NCI-H460 (cell line): ENCODE data around the gene TLK2. TPM values are rescaled to one million over a fixed set of nuclear protein-coding genes. Genes with fewer than 3 reads are reported as not detected.
"Not testable (repeated sequence)": the region's sequence is repeated elsewhere in the genome, so short reads cannot be mapped to it uniquely, and the experiment has no call there.

ENCODE experiments used
- DNase-seq: peaks from one replicate; pipeline ENCODE4 v3.0.0-alpha.2; 2016; ENCODE audit warnings: low read depth; ENCODE audit errors: extremely low read depth
- total RNA-seq: library from RNA; depleted of rRNA; stranded (reverse); fragments of >200 nt; shearing (Covaris generic); gene quantifications from 2 replicates; pipeline ENCODE4 v1.2.3, GENCODE V29; 2014

Gene TLK2
- total RNA-seq, 1 experiment from 2014 or later, result 46.7 TPM

DNA sequence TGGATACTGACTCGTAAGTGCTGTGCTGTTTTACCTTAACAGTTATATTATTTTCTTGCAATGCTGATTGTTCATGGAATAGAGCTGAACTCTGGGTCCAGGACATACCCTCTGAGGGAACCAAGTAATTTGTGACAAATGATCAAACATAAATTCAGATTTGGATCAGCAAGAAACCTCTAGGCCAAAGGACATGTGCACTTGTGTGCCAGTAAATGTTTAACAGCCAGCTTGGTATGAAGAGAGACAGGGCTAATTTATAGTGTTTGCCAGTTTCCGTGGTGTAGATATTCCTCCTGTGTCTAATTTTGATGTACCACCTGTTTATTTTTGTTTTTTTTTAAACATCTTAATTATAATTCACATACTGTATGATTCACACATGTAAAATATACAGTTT is 118.0 kb downstream of the TLK2 start:
- DNase-seq, result no peak

DNA sequence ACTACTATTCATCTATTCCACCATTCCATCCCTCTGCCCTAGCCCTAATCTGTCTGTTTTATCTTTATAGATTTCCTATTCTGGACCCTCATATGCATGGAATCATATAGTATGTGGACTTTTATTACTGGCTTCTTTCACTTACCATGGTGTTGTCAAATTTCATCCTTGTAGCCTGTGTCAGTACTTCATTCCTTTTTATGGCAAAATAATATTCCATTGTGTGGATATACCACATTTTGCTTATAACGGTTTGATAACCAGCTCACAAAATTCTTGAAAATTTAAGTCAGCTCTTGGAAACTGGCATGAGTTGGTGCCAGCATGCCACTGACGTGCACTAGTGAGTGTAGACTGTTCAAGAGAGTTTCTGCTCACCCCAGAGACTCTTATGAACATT is 118.5 kb downstream of the TLK2 start:
- DNase-seq, result no peak

DNA sequence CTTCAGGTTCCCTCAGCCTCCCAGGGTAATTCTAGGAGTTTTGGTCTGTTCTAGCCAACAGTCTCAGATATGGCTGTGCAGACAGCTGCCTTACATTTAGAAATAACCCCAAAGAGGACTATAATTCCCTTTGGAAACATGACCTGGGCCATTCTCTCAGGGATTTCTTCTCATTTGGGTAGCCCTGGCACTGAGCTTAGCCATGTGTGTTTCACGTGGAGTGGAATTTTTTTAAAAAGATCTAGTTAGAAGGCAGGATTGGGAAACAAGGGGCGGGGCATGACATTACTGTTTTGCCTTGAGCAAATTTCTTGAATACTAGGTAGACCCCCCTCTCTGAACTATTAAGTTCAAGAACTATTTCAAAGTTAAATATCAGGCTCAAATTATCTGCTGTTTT is 119.3 kb downstream of the TLK2 start:
- DNase-seq, result no peak

DNA sequence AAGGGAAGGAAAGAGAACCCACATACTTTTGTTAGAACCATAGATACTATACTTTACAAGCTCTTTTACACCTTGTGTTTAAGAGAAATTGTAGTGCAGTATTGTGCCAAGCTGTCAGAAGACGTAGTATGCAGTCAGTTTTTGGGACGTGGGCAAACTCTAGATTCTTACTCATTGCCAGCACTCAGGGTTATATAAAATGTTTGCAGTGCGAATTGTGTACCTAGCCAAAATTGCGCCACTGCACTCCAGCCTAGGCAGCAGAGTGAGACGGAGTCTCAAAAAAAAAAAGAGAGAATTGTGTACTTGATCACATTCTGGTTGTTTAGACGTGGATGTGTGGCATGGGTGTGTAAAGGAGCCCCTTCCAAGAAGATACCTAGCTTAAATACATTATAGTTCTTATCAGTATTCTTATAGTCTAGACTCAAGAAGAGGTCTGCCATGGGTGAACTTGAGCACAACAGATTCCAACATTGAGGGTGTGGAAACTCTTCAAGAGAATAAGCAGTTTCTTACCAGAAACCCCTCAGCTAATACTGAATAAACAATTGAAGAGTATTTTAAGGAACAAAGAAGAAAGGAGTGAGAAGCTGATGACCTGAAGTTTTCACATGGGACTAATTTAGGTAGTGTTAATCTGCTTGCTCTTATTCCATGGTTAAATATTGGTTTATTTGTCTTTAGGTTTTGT is 121.5 kb downstream of the TLK2 start:
- no peak for DNase-seq

GRCh38 chr17:62600805-62601204 is 122.2 kb downstream of the TLK2 start:
- no peak for DNase-seq

GRCh38 chr17:62601471-62601870 is 122.8 kb downstream of the TLK2 start:
- no peak for DNase-seq

DNA sequence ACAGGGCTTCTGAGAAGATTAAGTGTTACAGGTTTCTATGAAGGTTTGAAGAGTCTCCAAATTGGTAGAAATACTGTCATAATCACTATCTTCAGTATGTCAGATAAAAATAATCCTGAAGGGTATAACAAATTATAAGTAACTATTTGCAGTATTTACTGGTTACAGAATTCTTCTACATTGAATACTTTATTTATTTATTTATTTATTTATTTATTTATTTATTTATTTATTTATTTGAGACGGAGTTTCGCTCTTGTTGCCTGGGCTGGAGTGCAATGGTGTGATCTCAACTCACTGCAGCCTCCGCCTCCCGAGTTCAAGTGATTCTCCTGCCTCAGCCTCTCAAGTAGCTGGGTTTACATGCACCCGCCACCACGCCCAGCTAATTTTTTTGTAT is 125.2 kb downstream of the TLK2 start:
- DNase-seq, result not testable (repeated sequence)

- DNase-seq, result no peak
These were observed 127.0 kb downstream of the TLK2 start for GRCh38 chr17:62605588-62605987.

GRCh38 chr17:62611292-62611691 is 132.7 kb downstream of the TLK2 start:
- DNase-seq, result no peak

GRCh38 chr17:62611728-62612127 is 133.1 kb downstream of the TLK2 start:
- DNase-seq, result no peak

DNA sequence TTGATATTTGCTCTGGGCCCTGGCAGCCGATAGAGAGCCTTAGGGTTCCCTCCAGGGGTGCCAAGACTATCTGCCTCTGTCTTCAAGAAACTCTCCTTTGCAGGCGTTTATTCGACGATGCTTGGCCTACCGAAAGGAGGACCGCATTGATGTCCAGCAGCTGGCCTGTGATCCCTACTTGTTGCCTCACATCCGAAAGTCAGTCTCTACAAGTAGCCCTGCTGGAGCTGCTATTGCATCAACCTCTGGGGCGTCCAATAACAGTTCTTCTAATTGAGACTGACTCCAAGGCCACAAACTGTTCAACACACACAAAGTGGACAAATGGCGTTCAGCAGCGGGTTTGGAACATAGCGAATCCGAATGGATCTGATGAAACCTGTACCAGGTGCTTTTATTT is 133.7 kb downstream of the TLK2 start:
- DNase-seq, result not testable (repeated sequence)

- not testable (repeated sequence) for DNase-seq
These were observed 134.5 kb downstream of the TLK2 start for GRCh38 chr17:62613095-62613494.

GRCh38 chr17:62614142-62614541 is 135.5 kb downstream of the TLK2 start:
- no peak for DNase-seq

DNA sequence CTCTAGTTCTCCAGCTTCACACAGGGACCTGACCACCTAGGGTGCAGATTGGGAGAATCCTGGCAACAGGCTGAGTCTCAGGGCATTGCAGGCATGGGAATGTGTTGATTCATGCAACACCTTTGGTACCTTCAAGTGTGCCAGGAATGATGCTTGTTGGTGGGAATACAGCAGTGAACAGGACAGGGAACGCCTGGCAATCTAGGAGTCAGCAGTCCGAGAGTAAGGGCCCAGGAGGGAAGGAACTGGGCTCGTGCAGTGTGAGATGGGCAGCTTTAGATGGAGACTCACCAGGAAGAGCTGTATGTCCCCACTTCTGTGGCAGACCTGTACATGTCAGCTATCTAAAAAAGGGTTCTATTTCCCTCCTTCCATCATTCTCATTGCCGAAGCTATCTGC is 136.9 kb downstream of the TLK2 start:
- no peak for DNase-seq

- DNase-seq, result no peak
These were observed 138.6 kb downstream of the TLK2 start for GRCh38 chr17:62616993-62617893.

DNA sequence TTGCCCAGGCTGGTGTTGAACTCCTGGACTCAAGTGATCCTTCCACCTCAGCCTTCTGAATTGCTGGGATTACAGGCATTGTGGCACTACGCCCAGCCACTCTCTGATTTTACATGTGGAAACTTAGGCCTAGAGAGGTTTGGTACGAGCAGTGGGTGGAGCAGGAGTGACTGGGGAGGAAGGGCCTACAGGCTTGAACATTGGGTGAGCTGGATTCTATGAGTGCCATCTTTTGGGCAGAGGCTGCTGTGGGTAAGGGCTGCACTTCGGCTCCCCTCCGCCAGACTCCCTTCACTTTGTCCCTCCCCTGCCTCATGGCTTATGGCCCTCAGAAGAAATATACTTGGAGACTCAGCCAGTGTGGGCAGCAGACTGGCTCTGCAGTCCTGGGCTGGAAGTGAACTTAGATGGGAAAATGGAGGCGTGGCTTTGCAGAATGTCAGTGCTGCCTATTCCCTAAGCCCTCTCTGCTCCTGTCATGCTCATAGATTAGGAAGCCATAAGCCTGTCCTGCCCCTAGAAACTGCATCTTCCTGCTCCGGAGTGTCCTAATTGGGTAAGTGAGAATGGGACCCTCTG is 139.4 kb downstream of the TLK2 start:
- no peak for DNase-seq

DNA sequence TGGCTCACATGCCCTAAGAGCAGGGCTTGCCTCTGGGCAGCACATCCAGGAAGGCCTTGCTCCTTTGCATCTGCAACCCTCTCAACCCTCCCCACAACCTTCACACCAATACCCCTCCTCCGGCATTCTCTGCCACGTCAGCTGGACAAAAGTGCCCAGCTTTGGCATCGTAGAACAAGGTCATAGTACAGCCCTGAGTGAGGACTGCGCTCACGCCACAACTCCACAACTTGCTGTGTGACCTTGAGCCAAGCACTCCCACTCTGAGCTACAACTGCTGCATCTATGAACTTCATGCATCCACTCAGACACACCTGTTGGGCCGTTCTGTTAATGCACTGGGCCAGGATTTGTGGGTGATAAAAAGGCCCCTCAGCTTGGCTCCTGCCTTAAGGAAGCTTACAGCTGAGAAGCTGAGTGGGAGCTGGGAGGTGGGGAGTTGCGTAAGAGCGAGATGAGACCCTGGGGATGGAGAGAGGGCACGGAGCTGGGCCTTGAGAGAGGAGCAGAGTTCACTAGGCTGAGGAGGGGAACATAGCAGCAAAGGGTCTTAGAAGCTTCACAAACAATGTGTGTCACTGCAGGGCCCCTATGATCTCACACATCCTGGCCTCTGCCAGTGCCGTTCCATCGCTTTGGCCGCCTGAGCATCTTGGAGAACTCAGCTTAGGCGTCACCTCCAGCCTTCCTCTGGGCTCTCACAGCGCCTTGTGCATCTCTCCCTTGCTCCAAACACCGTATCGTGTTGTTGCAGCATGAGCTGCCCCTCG is 140.2 kb downstream of the TLK2 start:
- DNase-seq, result no peak

GRCh38 chr17:62619417-62620155 is 141.0 kb downstream of the TLK2 start:
- DNase-seq, result no peak

- no peak for DNase-seq
These were observed 142.6 kb downstream of the TLK2 start for GRCh38 chr17:62621223-62621622.

DNA sequence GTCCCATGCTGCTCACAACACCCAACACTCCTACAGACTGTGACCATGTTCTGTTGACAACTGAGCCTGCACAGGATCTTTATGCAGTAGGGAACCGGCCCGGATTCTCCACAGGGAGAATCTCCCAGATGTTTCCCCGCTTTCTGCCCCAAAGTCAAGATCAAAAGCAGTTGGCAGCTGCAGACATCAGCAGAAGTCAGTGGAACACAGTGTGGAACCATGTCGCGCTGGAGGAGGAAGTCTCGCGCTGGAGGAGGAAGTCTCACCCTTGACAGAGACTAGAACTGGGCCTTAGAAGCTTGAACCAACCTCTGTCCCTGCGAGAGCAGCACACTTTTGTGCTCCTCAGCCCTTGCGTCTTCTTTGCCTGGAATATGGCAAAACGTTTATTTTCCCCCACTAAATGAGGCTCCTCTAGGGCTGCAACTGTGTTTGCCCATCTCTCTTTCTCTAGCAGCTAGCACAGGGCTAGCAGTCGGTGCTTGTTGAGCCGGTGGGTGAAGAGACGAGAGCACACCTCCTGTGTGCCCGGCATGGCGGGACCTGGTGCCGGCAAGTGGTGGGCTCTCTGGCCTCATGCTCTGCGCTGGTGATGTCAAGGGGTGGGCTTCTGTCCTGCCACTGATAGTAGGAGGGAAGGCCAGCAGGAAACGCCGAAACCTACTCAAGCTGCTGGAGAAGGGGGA is 146.7 kb downstream of the TLK2 start:
- no peak for DNase-seq
